Hepatocyte (in vitro differentiated cells): ENCODE measurements around the gene MAPK6.

ENCODE experiments used
- CTCF ChIP-seq: fragments of 200-600 bp; sonication (generic); IDR thresholded peaks from 2 replicates; pipeline ENCODE4 v1.5.1; 2016; ENCODE audit warnings: antibody characterized with exemption, mild to moderate bottlenecking; ENCODE audit not compliant: poor library complexity
- EZH2 ChIP-seq: fragments of 200-600 bp; sonication (generic); IDR thresholded peaks from 2 replicates; pipeline ENCODE4 v1.6.1; 2016; ENCODE audit warnings: antibody characterized with exemption, mild to moderate bottlenecking, borderline replicate concordance
- EZH2phosphoT487 ChIP-seq: fragments of 200-600 bp; sonication (generic); IDR thresholded peaks from one replicate; pipeline ENCODE4 v1.6.1; 2018; ENCODE audit warnings: antibody characterized with exemption, mild to moderate bottlenecking, low read depth, moderate library complexity; ENCODE audit not compliant: unreplicated experiment, severe bottlenecking

GRCh38 chr15:52011711-52012144 is 7.3 kb upstream of the MAPK6 start:
- no peak for TF ChIP-seq CTCF
- no peak for TF ChIP-seq EZH2
- TF ChIP-seq EZH2phosphoT487: no peak
